HepG2 (cell line): ENCODE measurements around the gene DLX5. TPM values are rescaled to one million over a fixed set of nuclear protein-coding genes. Genes with fewer than 3 reads are reported as not detected.

Experiments
- FOSL2 ChIP-seq: sonication (generic); formaldehyde crosslinking; IDR thresholded peaks from 2 replicates; pipeline ENCODE4 v1.4.0; 2020; ENCODE audit warnings: missing genetic modification reagents
- FOXK2 ChIP-seq: fragments of 450-650 bp; IDR thresholded peaks from 2 replicates; pipeline ENCODE4 v1.6.1; 2016
- HOXD1 ChIP-seq: sonication (generic); formaldehyde crosslinking; IDR thresholded peaks from 2 replicates; pipeline ENCODE4 v1.5.0; 2020; ENCODE audit warnings: missing genetic modification reagents
- IRX3 ChIP-seq: sonication (generic); formaldehyde crosslinking; IDR thresholded peaks from 2 replicates; pipeline ENCODE4 v1.8.1; 2023; ENCODE audit warnings: mild to moderate bottlenecking, low read depth, missing genetic modification reagents, borderline replicate concordance
- KAT2B ChIP-seq: fragments of 150-350 bp; IDR thresholded peaks from 2 replicates; pipeline ENCODE4 v1.6.1; 2014; ENCODE audit warnings: low read depth, low read length, borderline replicate concordance
- ZNF331 ChIP-seq: sonication (generic); formaldehyde crosslinking; IDR thresholded peaks from 2 replicates; pipeline ENCODE4 v1.4.0; 2020; ENCODE audit warnings: missing genetic modification reagents
- polyA plus RNA-seq, 8 experiments: library from polyadenylated mRNA; depleted of rRNA in 3 of 8; stranded (reverse) in 7 of 8; unstranded in 1 of 8; fragments of >200 nt; fragmentation: Illumina TruSeq in 4 of 8; extraction: Trizol in 4 of 8; gene quantifications; 2 replicates each; pipeline versions ENCODE4 v1.2.1 to v1.2.3, GENCODE V29; 2011 to 2016; ENCODE audit warnings: low read depth in 4 of 8, missing spikeins in 1 of 8, mixed read lengths in 1 of 8; ENCODE audit not compliant: insufficient read depth in 1 of 8
- small RNA-seq, 3 experiments: library from RNA; depleted of rRNA; stranded (forward); fragments of <200 nt; gene quantifications; one replicate each; pipeline ENCODE3, GENCODE V24; 2012; ENCODE audit warnings: low read depth in 2 of 3, low replicate concordance in 1 of 3; ENCODE audit not compliant: insufficient read length in 3 of 3, insufficient read depth in 2 of 3
- total RNA-seq, 5 experiments: library from RNA; depleted of rRNA; stranded (reverse); fragments of >200 nt; fragmentation: Illumina TruSeq; extraction: Trizol; gene quantifications; 2 replicates each; pipeline ENCODE4 v1.2.3, GENCODE V29; 2016; ENCODE audit warnings: low read depth in 1 of 5
- TF ChIP-seq, protein P1 (sequence below): sonication (generic); formaldehyde crosslinking; IDR thresholded peaks from 2 replicates; pipeline ENCODE4 v1.4.0; 2020; ENCODE audit warnings: missing genetic modification reagents

Gene DLX5
- total and polyA plus RNA-seq, 2 of the 13 experiments (the other 11 are each of a cell fraction or from before 2014, with no cell fraction given): not detected

DNA sequence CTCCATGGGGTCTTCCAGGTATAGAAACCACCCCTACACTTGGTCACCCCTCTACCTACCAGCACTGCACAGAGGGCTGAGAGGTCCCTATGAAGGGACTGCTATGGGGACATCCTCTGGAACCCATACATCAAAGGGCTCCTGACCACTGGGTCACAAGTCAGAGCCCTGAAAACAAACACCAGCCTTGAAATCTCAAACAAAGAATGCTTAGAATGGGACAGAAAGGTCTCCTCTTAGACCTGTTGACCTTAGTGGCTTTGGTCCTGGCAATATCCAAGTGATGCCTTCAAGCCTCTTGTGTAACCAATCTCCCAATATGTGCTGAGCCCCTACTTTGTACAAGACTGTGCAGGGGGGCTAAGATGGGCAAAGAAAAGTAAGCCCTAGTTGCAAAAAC, 53.9 kb downstream of the DLX5 start (continued):
- TF ChIP-seq, protein P1, sequence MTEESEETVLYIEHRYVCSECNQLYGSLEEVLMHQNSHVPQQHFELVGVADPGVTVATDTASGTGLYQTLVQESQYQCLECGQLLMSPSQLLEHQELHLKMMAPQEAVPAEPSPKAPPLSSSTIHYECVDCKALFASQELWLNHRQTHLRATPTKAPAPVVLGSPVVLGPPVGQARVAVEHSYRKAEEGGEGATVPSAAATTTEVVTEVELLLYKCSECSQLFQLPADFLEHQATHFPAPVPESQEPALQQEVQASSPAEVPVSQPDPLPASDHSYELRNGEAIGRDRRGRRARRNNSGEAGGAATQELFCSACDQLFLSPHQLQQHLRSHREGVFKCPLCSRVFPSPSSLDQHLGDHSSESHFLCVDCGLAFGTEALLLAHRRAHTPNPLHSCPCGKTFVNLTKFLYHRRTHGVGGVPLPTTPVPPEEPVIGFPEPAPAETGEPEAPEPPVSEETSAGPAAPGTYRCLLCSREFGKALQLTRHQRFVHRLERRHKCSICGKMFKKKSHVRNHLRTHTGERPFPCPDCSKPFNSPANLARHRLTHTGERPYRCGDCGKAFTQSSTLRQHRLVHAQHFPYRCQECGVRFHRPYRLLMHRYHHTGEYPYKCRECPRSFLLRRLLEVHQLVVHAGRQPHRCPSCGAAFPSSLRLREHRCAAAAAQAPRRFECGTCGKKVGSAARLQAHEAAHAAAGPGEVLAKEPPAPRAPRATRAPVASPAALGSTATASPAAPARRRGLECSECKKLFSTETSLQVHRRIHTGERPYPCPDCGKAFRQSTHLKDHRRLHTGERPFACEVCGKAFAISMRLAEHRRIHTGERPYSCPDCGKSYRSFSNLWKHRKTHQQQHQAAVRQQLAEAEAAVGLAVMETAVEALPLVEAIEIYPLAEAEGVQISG (CRISPR knock-in tag): peak; percentile 48; the same call in 1 of the 2 replicates
- TF ChIP-seq FOSL2 (CRISPR knock-in tag): peak; percentile 55
- peak; percentile 29; the same call in 1 of the 2 replicates for TF ChIP-seq IRX3 (CRISPR knock-in tag)
- TF ChIP-seq ZNF331 (CRISPR knock-in tag): peak; percentile 85
- 0 out of 2 replicates have a peak, but pooled peaks have one; percentile 32 for TF ChIP-seq HOXD1 (CRISPR knock-in tag)
- TF ChIP-seq FOXK2: 0 out of 2 replicates have a peak, but pooled peaks have one; percentile 37
- TF ChIP-seq KAT2B: no peak

Small RNA genes lying within 50 kb of the gene (small RNA-seq; reads per million reads assigned to genes)
- 0 reads per million in 3 experiments for gene RF01778

Other genes with a start within 250 kb of the DLX5 start
- gene DLX6, start 19.3 kb downstream of the DLX5 start, total RNA-seq (2016; rRNA removed; fragmentation: Illumina TruSeq; extraction: Trizol): 4.5 and 5.5 TPM in 2 replicates
- gene DLX6, start 19.3 kb downstream of the DLX5 start, polyA plus RNA-seq (2011; rRNA removed): 2.4 and 3.5 TPM in 2 replicates
- 32.6 and 46.9 TPM in 2 replicates for gene SDHAF3, start 92.9 kb upstream of the DLX5 start, total RNA-seq (2016; rRNA removed; fragmentation: Illumina TruSeq; extraction: Trizol)
- 11.7 and 15.2 TPM in 2 replicates for gene SDHAF3, start 92.9 kb upstream of the DLX5 start, polyA plus RNA-seq (2011; rRNA removed)